ENCODE results near the gene WDFY4.

Gene WDFY4

DNA sequence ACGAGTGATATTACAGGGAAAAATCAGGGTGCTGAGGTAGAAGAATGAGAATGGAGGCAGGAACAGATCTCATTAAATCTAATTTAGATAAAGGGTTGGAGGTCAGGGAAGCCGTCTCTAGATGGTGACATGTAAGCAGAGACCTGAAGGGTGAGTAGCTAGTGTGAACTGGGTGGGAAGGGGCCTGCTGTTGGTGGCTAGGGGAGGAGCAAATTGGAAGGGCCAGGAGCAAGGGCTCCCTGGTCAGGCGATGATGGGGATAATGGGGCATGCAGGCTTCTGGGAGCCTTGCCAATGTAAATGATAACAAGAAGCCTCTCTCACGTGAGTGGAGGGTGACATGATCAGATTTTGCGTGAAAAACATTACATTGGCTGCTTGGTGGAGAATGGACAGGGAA is 76.3 kb downstream of the WDFY4 start:
- no peak overlapping the region for H3K4me3 ChIP-seq (replicated peaks in 1 of 2; ENCODE audit: low read depth in 2 of 2, low read length in 2 of 2)
- no peak for DNase-seq (ENCODE audit: low read depth in 2 of 2)
- TF ChIP-seq, protein P1, sequence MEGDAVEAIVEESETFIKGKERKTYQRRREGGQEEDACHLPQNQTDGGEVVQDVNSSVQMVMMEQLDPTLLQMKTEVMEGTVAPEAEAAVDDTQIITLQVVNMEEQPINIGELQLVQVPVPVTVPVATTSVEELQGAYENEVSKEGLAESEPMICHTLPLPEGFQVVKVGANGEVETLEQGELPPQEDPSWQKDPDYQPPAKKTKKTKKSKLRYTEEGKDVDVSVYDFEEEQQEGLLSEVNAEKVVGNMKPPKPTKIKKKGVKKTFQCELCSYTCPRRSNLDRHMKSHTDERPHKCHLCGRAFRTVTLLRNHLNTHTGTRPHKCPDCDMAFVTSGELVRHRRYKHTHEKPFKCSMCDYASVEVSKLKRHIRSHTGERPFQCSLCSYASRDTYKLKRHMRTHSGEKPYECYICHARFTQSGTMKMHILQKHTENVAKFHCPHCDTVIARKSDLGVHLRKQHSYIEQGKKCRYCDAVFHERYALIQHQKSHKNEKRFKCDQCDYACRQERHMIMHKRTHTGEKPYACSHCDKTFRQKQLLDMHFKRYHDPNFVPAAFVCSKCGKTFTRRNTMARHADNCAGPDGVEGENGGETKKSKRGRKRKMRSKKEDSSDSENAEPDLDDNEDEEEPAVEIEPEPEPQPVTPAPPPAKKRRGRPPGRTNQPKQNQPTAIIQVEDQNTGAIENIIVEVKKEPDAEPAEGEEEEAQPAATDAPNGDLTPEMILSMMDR (IDR thresholded peaks at IDR 0.05; ENCODE audit: low read depth, low read length): no peak

DNA sequence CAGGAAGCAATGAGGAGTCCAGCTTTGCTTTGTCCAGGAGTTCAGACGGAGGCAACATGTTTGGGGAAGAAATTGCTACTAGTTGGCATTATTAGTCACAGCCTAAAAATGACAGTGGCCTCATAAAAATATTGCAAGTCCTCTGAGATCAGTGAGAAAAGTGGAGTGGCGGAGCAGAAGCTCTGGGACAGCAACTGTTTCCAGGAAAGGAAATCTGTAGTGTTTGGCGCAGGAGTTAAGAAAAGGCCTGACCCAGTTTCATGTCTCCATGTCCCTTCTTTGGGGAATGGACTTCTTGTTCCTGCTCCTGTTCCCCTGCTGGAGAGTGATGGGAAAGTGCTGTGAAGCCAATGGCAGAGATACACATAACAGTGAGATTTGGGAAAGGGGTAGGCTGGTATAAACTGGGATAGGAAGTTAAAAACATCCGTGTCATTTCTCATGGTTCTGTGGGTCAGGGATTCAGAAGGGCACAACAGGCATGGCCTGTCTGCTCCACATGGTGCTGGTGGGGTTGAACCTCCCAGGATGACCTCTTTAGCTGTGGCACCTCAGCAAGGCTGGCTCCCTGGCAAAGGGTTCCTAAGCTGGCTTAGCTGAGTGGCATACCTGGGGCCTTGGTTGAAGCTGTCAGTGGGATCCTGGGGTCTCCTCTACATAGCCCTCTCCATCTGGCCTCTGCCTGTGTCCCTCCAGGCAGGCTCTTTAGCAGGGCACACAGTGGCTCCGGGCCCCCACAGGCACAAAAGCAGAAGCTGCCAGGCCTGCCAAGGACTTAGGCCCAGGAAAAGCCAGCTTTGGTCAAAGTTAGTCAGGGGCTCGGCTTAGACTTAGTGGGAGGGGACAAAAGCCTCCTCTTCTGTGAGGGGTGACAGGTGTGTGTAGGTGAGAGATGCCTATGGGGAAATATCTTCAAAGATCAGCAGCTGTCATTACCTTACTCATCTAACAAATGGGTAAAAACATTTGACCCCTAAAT is 77.7 kb downstream of the WDFY4 start:
- TF ChIP-seq, protein P1 (IDR thresholded peaks at IDR 0.05; ENCODE audit: low read depth, low read length): no peak
- peak in 1 of 2 donors; percentile 5 for DNase-seq (ENCODE audit: low read depth in 2 of 2)
- H3K4me3 ChIP-seq (replicated peaks in 1 of 2; ENCODE audit: low read depth in 2 of 2, low read length in 2 of 2): no peak overlapping the region

DNA sequence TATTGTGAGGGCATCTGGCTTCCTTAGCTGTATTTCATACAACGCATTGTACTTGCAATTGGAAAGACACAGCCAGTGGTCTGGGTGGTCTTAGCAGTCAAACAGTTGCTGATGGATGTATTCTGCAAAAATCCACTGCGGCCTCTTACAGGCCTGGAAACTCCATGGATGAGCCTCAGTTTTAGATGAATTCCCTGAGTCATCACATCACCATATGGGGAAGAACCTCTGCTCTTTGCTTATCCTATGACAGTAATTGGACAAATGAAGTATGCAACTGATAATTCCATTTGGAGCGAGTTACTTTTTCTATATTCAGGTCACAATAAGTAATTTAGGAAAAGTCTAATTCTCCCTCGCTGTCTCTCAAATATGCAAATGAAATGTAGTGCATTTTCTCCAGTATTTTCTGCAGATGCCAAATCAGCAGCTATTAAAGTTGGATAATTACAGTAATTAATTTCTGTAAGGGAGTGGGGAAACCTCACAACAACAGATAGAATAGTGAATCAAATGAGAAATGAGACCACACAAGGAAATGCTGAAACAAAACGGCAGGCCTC is 78.8 kb downstream of the WDFY4 start:
- no peak for DNase-seq (ENCODE audit: low read depth in 2 of 2)
- H3K4me3 ChIP-seq (replicated peaks in 1 of 2; ENCODE audit: low read depth in 2 of 2, low read length in 2 of 2): no peak overlapping the region
- TF ChIP-seq, protein P1 (IDR thresholded peaks at IDR 0.05; ENCODE audit: low read depth, low read length): no peak

DNA sequence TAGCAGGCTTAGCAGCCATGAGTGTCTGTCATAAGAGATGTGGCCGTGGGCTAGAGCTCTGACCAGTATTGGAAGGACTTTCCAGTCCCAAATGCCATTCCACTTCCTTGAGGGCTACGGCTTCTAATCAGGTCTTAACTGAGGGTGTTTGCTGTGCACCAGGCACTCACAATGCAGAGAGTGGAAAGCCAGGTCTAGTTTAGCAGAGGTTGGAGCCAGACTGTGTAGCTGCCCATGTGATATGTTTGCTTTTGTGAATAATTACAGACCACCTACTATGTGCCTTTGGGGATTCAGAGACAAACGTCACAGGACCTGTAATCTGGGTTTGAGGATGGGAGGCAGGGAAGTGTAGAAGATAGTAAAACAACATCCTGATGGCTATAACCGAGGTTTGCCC is 79.8 kb downstream of the WDFY4 start:
- no peak for DNase-seq (ENCODE audit: low read depth in 2 of 2)
- no peak overlapping the region for H3K4me3 ChIP-seq (replicated peaks in 1 of 2; ENCODE audit: low read depth in 2 of 2, low read length in 2 of 2)
- TF ChIP-seq, protein P1 (IDR thresholded peaks at IDR 0.05; ENCODE audit: low read depth, low read length): no peak

DNA sequence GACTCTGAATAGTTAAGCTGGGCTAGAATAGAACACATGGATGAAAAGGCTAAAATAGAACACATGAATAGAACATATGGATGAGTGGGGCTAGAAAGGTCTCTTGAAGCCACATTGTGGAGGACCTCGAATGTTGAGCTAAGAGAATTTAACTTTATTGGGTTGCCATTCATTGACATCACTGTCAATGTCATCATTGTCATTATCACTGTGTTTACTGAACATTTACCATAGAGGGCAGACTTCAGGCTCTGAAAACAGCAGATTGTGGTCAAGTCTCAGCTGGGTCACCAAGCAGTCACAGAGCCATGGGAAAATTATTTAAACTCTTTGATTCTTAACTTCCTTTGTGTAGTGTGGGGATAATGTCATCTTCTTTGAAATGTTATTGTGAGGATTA is 80.4 kb downstream of the WDFY4 start:
- TF ChIP-seq, protein P1 (IDR thresholded peaks at IDR 0.05; ENCODE audit: low read depth, low read length): no peak
- no peak for DNase-seq (ENCODE audit: low read depth in 2 of 2)
- H3K4me3 ChIP-seq (replicated peaks in 1 of 2; ENCODE audit: low read depth in 2 of 2, low read length in 2 of 2): no peak overlapping the region

DNA sequence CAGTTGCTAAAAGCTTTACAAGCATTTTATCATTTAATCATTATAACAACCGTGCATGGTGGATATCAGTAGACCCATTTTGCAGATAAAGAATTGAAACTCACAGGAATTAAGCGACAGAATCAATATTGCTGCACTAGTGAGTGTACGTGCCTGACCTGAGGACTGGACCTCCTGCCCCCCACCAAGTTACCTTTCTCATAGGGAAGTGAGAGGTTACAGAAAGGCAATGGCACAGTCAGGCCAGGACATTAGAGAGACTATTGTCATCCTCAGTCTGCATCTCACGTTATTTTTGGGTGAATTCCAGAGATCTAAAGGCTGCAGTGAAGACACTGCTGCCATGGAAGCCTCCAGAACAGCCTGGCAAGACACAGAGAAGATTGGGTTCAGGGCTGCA is 80.9 kb downstream of the WDFY4 start:
- TF ChIP-seq, protein P1 (IDR thresholded peaks at IDR 0.05; ENCODE audit: low read depth, low read length): no peak
- no peak overlapping the region for H3K4me3 ChIP-seq (replicated peaks in 1 of 2; ENCODE audit: low read depth in 2 of 2, low read length in 2 of 2)

More for the DNA sequence above, 80.9 kb downstream of the WDFY4 start:
- no peak for DNase-seq (ENCODE audit: low read depth in 2 of 2)

All from cardiac fibroblast (primary cell).